Measurements from ENCODE around the gene SLC19A2. TPM values are rescaled to one million over a fixed set of nuclear protein-coding genes. Genes with fewer than 3 reads are reported as not detected.
A peak's percentile ranks its signal among the peaks of the same experiment; 100 is the strongest.

SLC19A2 gene
- polyA plus RNA-seq, 1 of the 3 experiments (the other 2 are of a cell fraction) = 3.4 TPM

DNA sequence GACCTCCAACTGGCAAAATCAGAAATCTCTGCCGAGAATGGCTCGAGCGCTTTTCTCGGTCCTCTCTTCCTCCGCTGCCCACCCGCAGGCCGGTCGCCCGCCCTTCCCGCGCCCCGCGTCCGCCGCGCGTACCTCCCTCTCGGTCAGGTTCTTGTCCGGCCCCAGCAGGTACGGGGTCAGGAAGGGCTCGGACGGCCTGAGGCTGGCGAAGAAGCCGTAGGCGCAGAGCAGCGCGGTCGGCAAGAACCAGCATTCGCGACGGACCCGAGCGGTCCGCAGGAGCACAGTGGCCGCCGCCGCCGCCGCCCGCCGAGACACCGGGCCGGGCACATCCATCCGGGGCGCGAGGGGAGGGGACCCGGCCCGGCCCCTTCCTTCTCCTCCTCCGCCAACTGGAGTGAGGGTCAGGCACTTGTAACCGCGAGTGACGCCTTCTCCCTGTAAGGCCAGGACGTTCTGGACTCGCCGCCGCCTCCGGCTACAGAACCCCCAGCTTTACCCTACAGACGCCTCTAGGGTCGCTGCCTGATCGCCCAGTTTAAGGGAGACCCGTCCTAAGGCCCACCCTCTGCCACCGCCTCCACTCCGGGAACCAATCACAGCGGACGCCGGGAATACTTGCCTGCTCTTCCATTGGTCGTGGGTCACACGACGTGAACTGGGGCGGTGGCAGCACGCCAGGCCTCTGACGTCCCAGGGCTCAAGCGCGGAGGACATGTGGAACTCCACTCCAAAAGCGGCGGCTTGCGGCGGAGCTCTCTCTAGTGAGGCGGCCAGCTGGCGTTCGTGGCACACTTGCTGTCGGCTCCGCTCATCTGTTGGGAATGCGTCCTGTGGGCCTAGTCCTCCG is at the start of gene SLC19A2 (continued):
- TF ChIP-seq, protein P1, sequence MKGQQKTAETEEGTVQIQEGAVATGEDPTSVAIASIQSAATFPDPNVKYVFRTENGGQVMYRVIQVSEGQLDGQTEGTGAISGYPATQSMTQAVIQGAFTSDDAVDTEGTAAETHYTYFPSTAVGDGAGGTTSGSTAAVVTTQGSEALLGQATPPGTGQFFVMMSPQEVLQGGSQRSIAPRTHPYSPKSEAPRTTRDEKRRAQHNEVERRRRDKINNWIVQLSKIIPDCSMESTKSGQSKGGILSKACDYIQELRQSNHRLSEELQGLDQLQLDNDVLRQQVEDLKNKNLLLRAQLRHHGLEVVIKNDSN (IDR thresholded peaks at IDR 0.05; ENCODE audit: borderline replicate concordance, low read depth) = peak; percentile 75; the same call in 1 of the 2 replicates
- TF ChIP-seq FOXJ3 (CRISPR knock-in tag; IDR thresholded peaks at IDR 0.05) (0 out of 2 replicates have a peak, but pooled peaks have one; percentile 27), YY1 (IDR thresholded peaks at IDR 0.05; ENCODE audit: low read depth) (no peak; the same call in 1 of the 2 replicates), RAD21 (IDR thresholded peaks at IDR 0.05; ENCODE audit: low read length) (0 out of 2 replicates have a peak, but pooled peaks have one; percentile 5), TAF1 (IDR thresholded peaks at IDR 0.05; ENCODE audit: borderline replicate concordance, low read depth, low read length) (no peak; the same call in 1 of the 2 replicates), MEF2A (IDR thresholded peaks at IDR 0.05; ENCODE audit: borderline replicate concordance, low read depth) (no peak), RFX5 (IDR thresholded peaks at IDR 0.05; ENCODE audit: low read length) (peak; percentile 79), FOXM1 (IDR thresholded peaks at IDR 0.05; ENCODE audit: low read depth) (no peak), MXI1 (IDR thresholded peaks at IDR 0.05; ENCODE audit: low read depth, low read length) (peak; percentile 98), SIN3A (IDR thresholded peaks at IDR 0.05; ENCODE audit: borderline replicate concordance, low read depth, low read length) (peak; percentile 75)
- TF ChIP-seq, protein P2, sequence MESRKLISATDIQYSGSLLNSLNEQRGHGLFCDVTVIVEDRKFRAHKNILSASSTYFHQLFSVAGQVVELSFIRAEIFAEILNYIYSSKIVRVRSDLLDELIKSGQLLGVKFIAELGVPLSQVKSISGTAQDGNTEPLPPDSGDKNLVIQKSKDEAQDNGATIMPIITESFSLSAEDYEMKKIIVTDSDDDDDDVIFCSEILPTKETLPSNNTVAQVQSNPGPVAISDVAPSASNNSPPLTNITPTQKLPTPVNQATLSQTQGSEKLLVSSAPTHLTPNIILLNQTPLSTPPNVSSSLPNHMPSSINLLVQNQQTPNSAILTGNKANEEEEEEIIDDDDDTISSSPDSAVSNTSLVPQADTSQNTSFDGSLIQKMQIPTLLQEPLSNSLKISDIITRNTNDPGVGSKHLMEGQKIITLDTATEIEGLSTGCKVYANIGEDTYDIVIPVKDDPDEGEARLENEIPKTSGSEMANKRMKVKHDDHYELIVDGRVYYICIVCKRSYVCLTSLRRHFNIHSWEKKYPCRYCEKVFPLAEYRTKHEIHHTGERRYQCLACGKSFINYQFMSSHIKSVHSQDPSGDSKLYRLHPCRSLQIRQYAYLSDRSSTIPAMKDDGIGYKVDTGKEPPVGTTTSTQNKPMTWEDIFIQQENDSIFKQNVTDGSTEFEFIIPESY (IDR thresholded peaks at IDR 0.05; ENCODE audit: borderline replicate concordance, low read depth) = no peak
- TF ChIP-seq, protein P3, sequence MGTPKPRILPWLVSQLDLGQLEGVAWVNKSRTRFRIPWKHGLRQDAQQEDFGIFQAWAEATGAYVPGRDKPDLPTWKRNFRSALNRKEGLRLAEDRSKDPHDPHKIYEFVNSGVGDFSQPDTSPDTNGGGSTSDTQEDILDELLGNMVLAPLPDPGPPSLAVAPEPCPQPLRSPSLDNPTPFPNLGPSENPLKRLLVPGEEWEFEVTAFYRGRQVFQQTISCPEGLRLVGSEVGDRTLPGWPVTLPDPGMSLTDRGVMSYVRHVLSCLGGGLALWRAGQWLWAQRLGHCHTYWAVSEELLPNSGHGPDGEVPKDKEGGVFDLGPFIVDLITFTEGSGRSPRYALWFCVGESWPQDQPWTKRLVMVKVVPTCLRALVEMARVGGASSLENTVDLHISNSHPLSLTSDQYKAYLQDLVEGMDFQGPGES (IDR thresholded peaks at IDR 0.05; ENCODE audit: low read depth, low read length) = peak; percentile 46; the same call in 1 of the 2 replicates

DNA sequence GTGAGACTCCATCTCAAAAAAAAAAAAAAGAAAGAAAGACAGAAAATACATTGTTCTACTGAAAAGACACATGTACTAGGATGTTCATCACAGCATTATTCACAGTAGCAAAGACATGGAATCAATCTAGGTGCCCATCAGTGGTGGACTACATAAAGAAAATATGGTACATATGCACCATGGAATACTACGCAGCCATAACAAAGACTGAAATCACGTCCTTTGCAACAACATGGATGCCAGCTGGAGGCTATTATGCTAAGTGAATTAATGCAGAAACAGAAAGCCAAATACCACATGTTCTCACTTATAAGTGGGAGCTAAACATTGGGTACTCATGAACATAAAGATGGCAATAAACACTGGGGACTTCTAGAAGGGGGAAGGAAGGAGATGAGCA is 48.9 kb upstream of the SLC19A2 start:
- POLR2A ChIA-PET = no interaction called here
- TF ChIP-seq EZH2phosphoT487 (IDR thresholded peaks at IDR 0.05; ENCODE audit: borderline replicate concordance, low read depth) (no peak), YY1 (IDR thresholded peaks at IDR 0.05; ENCODE audit: low read depth) (no peak), NRF1 (IDR thresholded peaks at IDR 0.05; ENCODE audit: low read depth, low read length) (no peak), CHD2 (IDR thresholded peaks at IDR 0.05; ENCODE audit: low read length, partially characterized antibody) (no peak), RCOR1 (IDR thresholded peaks at IDR 0.05; ENCODE audit: low read length) (no peak), SIN3A (IDR thresholded peaks at IDR 0.05; ENCODE audit: borderline replicate concordance, low read depth, low read length) (no peak), MEF2A (IDR thresholded peaks at IDR 0.05; ENCODE audit: borderline replicate concordance, low read depth) (no peak), TAF1 (IDR thresholded peaks at IDR 0.05; ENCODE audit: borderline replicate concordance, low read depth, low read length) (no peak), SMC3 (IDR thresholded peaks at IDR 0.05; ENCODE audit: low read depth, low read length) (no peak), RXRA (IDR thresholded peaks at IDR 0.05; ENCODE audit: borderline replicate concordance, low read depth) (no peak), RFX5 (IDR thresholded peaks at IDR 0.05; ENCODE audit: low read length) (no peak), ELF1 (IDR thresholded peaks at IDR 0.05) (no peak)
- TF ChIP-seq, protein P4, sequence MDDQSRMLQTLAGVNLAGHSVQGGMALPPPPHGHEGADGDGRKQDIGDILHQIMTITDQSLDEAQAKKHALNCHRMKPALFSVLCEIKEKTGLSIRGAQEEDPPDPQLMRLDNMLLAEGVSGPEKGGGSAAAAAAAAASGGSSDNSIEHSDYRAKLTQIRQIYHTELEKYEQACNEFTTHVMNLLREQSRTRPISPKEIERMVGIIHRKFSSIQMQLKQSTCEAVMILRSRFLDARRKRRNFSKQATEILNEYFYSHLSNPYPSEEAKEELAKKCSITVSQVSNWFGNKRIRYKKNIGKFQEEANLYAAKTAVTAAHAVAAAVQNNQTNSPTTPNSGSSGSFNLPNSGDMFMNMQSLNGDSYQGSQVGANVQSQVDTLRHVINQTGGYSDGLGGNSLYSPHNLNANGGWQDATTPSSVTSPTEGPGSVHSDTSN (IDR thresholded peaks at IDR 0.05) = no peak
- TF ChIP-seq, protein P2 (IDR thresholded peaks at IDR 0.05; ENCODE audit: borderline replicate concordance, low read depth) = no peak
- TF ChIP-seq, protein P5, sequence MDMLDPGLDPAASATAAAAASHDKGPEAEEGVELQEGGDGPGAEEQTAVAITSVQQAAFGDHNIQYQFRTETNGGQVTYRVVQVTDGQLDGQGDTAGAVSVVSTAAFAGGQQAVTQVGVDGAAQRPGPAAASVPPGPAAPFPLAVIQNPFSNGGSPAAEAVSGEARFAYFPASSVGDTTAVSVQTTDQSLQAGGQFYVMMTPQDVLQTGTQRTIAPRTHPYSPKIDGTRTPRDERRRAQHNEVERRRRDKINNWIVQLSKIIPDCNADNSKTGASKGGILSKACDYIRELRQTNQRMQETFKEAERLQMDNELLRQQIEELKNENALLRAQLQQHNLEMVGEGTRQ (IDR thresholded peaks at IDR 0.05; ENCODE audit: borderline replicate concordance, low read depth, low read length) = no peak

More for the DNA sequence above, 48.9 kb upstream of the SLC19A2 start:
- DNase-seq = no peak
- H3K4me2 ChIP-seq = no peak overlapping the region
- H3K79me2 ChIP-seq (ENCODE audit: insufficient read depth) = no peaks in the 10 kb centered on the region
- no peaks in the 10 kb centered on the region for H3K36me3 ChIP-seq (replicated peaks in 1 of 2; ENCODE audit: control insufficient read depth in 1 of 2, insufficient read depth in 2 of 2, low read length in 1 of 2)
- WGBS (ENCODE audit: low lambda C conversion rate) = 43% methylated on average over 2 of the region's 2 CpGs
- no peaks in the 10 kb centered on the region for H3K27me3 ChIP-seq (ENCODE audit: insufficient read depth)
- H3K4me3 ChIP-seq (ENCODE audit: low read depth in 2 of 2, low read length in 1 of 2) = no peak overlapping the region
- CTCF ChIA-PET = interaction anchor here (1.0 kb wide), 1 partner anchor 11 kb away, joined by 3 read pairs; no protein-coding TSS in a partner anchor
- peaks cover 4% of the 10 kb centered on the region for H3F3A ChIP-seq (replicated peaks; ENCODE audit: insufficient read depth)
- no peak overlapping the region for H2AFZ ChIP-seq (ENCODE audit: low read depth)
- H4K20me1 ChIP-seq (ENCODE audit: insufficient read depth) = no peaks in the 10 kb centered on the region
- H3K27ac ChIP-seq (ENCODE audit: low read depth in 2 of 2, low read length in 1 of 2) = no peak overlapping the region
- H3K9me2 ChIP-seq = no peaks in the 10 kb centered on the region
- no peaks in the 10 kb centered on the region; a peak in 1 of 4 replicates for H3K4me1 ChIP-seq (ENCODE audit: control insufficient read depth in 1 of 2, insufficient read depth in 2 of 2, low read depth in 1 of 2, low read length in 1 of 2)
- no peaks in the 10 kb centered on the region for H3K9me3 ChIP-seq
- no peak overlapping the region for H3K9ac ChIP-seq

Data from SK-N-SH (cell line).